PC-9 (cell line): ENCODE measurements around the gene LPO. TPM values are rescaled to one million over a fixed set of nuclear protein-coding genes. Genes with fewer than 3 reads are reported as not detected.

Source experiments
- BruUV-seq: library from RNA; stranded (reverse); fragments of 400-500 nt; replicated peaks from 2 replicates; lab custom pipeline; 2021; lab: Mats Ljungman, UMichigan
- CTCF ChIA-PET: fragments of 300-600 bp; sonication (Branson Sonifier 250); formaldehyde crosslinking; loops from one replicate; lab custom pipeline; 2022; ENCODE audit warnings: antibody characterized with exemption; lab: Charles Lee
- POLR2A ChIA-PET: fragments of 300-600 bp; sonication (Branson Sonifier 250); formaldehyde crosslinking; loops from one replicate; lab custom pipeline; 2022; ENCODE audit warnings: antibody characterized with exemption; ENCODE audit not compliant: unreplicated experiment; lab: Charles Lee
- DNase-seq, 2 experiments: peaks; one replicate each; pipeline versions ENCODE4 v3.0.0 to v3.0.0-alpha.2; 2015 to 2022; ENCODE audit warnings: mixed read lengths in 1 of 2
- H2AFZ ChIP-seq: fragments of 200-600 bp; sonication (generic); 2 replicates; pipeline ENCODE4 v1.8.1; 2017; ENCODE audit warnings: antibody characterized with exemption
- H3F3A ChIP-seq: fragments of 200-600 bp; sonication (generic); 2 replicates; pipeline ENCODE4 v1.8.1; 2017; ENCODE audit warnings: antibody characterized with exemption, mild to moderate bottlenecking, low read depth; ENCODE audit not compliant: insufficient read depth
- H3K27ac ChIP-seq: fragments of 200-600 bp; sonication (generic); 2 replicates; pipeline ENCODE4 v1.6.1; 2016; ENCODE audit warnings: mixed run types
- H3K27me3 ChIP-seq: fragments of 200-600 bp; sonication (generic); 2 replicates; pipeline ENCODE4 v1.6.1; 2016; ENCODE audit warnings: low read depth, mixed run types; ENCODE audit not compliant: insufficient read depth
- H3K36me3 ChIP-seq: fragments of 200-600 bp; sonication (generic); 2 replicates; pipeline ENCODE4 v1.6.1; 2016; ENCODE audit warnings: low read depth, mixed run types
- H3K4me1 ChIP-seq: fragments of 200-600 bp; sonication (generic); replicated peaks from 2 replicates; pipeline ENCODE4 v1.6.1; 2016; ENCODE audit warnings: mixed run types; ENCODE audit not compliant: insufficient read depth
- H3K4me2 ChIP-seq: fragments of 200-600 bp; sonication (generic); 2 replicates; pipeline ENCODE4 v1.6.1; 2017; ENCODE audit warnings: mixed run types
- H3K4me3 ChIP-seq: fragments of 200-600 bp; sonication (generic); 2 replicates; pipeline ENCODE4 v1.6.1; 2016; ENCODE audit warnings: mixed run types
- H3K79me2 ChIP-seq: fragments of 200-600 bp; sonication (generic); 2 replicates; pipeline ENCODE4 v1.6.1; 2017; ENCODE audit warnings: low read depth, mixed run types
- H3K9me2 ChIP-seq: fragments of 200-600 bp; sonication (generic); 2 replicates; pipeline ENCODE4 v1.8.1; 2017; ENCODE audit warnings: mild to moderate bottlenecking; ENCODE audit not compliant: insufficient read depth
- H3K9me3 ChIP-seq: fragments of 200-600 bp; sonication (generic); 2 replicates; pipeline ENCODE4 v1.8.1; 2016; ENCODE audit warnings: low read depth; ENCODE audit not compliant: insufficient read depth
- H4K20me1 ChIP-seq: fragments of 200-600 bp; sonication (generic); 2 replicates; pipeline ENCODE4 v1.8.1; 2017; ENCODE audit not compliant: insufficient read depth
- CTCF ChIP-seq: fragments of 200-600 bp; sonication (generic); conservative IDR thresholded peaks from 2 replicates; pipeline ENCODE4 v1.6.1; 2017; ENCODE audit warnings: mixed run types, antibody characterized with exemption, mild to moderate bottlenecking, moderate library complexity
- EZH2 ChIP-seq: fragments of 200-600 bp; sonication (generic); IDR thresholded peaks from 2 replicates; pipeline ENCODE4 v1.8.0; 2017; ENCODE audit warnings: antibody characterized with exemption, low read depth
- intact Hi-C: fragments of 100-400 bp; cut with micrococcal nuclease; formaldehyde crosslinking; loops from one replicate; pipeline ENCODE4 v1.10.0; 2022; ENCODE audit not compliant: unreplicated experiment
- total RNA-seq: library from RNA; stranded (reverse); gene quantifications from 2 replicates; pipeline ENCODE4 v1.2.3, GENCODE V29; 2021

LPO gene
- total RNA-seq, 1 experiment from 2014 or later, result not detected

- no peak overlapping the region for H2AFZ ChIP-seq
- POLR2A ChIA-PET, result no interaction called here
- H3K79me2 ChIP-seq, result no peaks in the 10 kb centered on the region
- H3F3A ChIP-seq, result no peaks in the 10 kb centered on the region
- H3K36me3 ChIP-seq, result no peaks in the 10 kb centered on the region
- no peaks in the 10 kb centered on the region for H3K4me1 ChIP-seq
- CTCF ChIA-PET, result no interaction called here
- TF ChIP-seq CTCF (no peak), EZH2 (no peak)
- H3K9me2 ChIP-seq, result 0 out of 2 replicates have a peak, but pooled peaks cover 6% of the 10 kb centered on the region
- no peaks in the 10 kb centered on the region for H4K20me1 ChIP-seq
- no peak overlapping the region for H3K4me3 ChIP-seq
- no TSS peak for BruUV-seq
- H3K27ac ChIP-seq, result no peak overlapping the region
- H3K9me3 ChIP-seq, result no peaks in the 10 kb centered on the region
- no peak for DNase-seq
- no peak overlapping the region for H3K4me2 ChIP-seq
- H3K27me3 ChIP-seq, result peaks cover 66% of the 10 kb centered on the region
- intact Hi-C loops, result no loop called here
These were observed 5.7 kb upstream of the LPO start for GRCh38 chr17:58232707-58233156.

DNA sequence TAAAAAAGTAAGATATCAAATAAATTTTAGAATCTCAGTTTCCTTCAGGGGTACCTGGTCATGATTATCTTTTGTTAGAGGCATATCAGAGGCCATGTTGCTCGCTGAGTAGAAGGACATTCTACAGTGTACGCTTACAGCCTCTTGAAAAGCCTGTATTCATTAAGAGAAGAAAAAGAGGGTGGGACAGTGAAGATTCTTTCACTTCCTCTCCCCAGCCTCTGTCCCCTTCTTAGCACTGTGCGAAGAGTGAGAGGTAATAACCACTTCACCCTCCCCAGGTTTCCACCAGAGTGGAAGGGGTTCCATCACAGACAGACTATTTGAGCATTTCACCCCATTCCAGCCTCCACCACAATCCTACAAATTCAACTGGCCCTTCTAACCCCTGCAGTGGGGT lies 4.8 kb upstream of the LPO start:
- Histone ChIP-seq H3F3A (no peaks in the 10 kb centered on the region), H3K27me3 (peaks cover 74% of the 10 kb centered on the region)

GRCh38 chr17:58234512-58234911 lies 3.9 kb upstream of the LPO start:
- DNase-seq, result no peak
- peaks cover 78% of the 10 kb centered on the region for H3K27me3 ChIP-seq

More for the DNA sequence above, 4.8 kb upstream of the LPO start:
- H3K4me1 ChIP-seq, result no peaks in the 10 kb centered on the region
- H3K9me2 ChIP-seq, result 0 out of 2 replicates have a peak, but pooled peaks cover 6% of the 10 kb centered on the region
- H2AFZ ChIP-seq, result no peak overlapping the region
- ChIA-PET CTCF (no interaction called here), POLR2A (no interaction called here)
- DNase-seq, result no peak
- no peak overlapping the region for H3K27ac ChIP-seq
- no peak overlapping the region for H3K4me3 ChIP-seq
- intact Hi-C loops, result no loop called here
- no peak overlapping the region for H3K4me2 ChIP-seq
- no peak for TF ChIP-seq CTCF
- no peak for TF ChIP-seq EZH2
- H3K36me3 ChIP-seq, result no peaks in the 10 kb centered on the region
- BruUV-seq, result no TSS peak
- H3K9me3 ChIP-seq, result no peaks in the 10 kb centered on the region
- no peaks in the 10 kb centered on the region for H4K20me1 ChIP-seq
- no peaks in the 10 kb centered on the region for H3K79me2 ChIP-seq

More at GRCh38 chr17:58234512-58234911, 3.9 kb upstream of the LPO start:
- ChIA-PET POLR2A (no interaction called here), CTCF (no interaction called here)
- no peaks in the 10 kb centered on the region for H3K36me3 ChIP-seq
- H2AFZ ChIP-seq, result no peak overlapping the region
- 0 out of 2 replicates have a peak, but pooled peaks cover 6% of the 10 kb centered on the region for H3K9me2 ChIP-seq
- no peak overlapping the region for H3K4me2 ChIP-seq
- H3K4me3 ChIP-seq, result no peak overlapping the region
- no peak for TF ChIP-seq CTCF
- TF ChIP-seq EZH2, result no peak
- no peak overlapping the region for H3K27ac ChIP-seq
- no peaks in the 10 kb centered on the region for H3K4me1 ChIP-seq
- H3F3A ChIP-seq, result no peaks in the 10 kb centered on the region
- no TSS peak for BruUV-seq
- no peaks in the 10 kb centered on the region for H3K79me2 ChIP-seq
- H4K20me1 ChIP-seq, result no peaks in the 10 kb centered on the region
- H3K9me3 ChIP-seq, result no peaks in the 10 kb centered on the region
- intact Hi-C loops, result no loop called here
